HEK293 (cell line): ENCODE data around the gene MCM7.

Experiments used
- CTCF ChIA-PET: fragments of 350-600 bp; formaldehyde crosslinking; extraction: SDS; loops from one replicate; lab custom pipeline; 2021; ENCODE audit warnings: antibody characterized with exemption; lab: Yijun Ruan, JAX
- POLR2A ChIA-PET: fragments of 300-600 bp; formaldehyde crosslinking; extraction: SDS; loops from one replicate; lab custom pipeline; 2020; ENCODE audit warnings: antibody characterized with exemption, inconsistent platforms; lab: Yijun Ruan, JAX
- H3K27ac ChIP-seq: fragments of 200-500 bp; sonication (Bioruptor generic); 2 replicates; pipeline ENCODE4 v1.5.1; 2014; ENCODE audit warnings: low read depth, low read length, control low read depth, inconsistent platforms; ENCODE audit errors: extremely low read depth
- H3K36me3 ChIP-seq, 2 experiments: fragments of 200-500 bp in 1 of 2; sonication (Bioruptor generic) in 1 of 2; 1 replicate in 1 of 2; 2 replicates in 1 of 2; pipeline ENCODE4 v1.5.1; 2014 to 2017; ENCODE audit warnings: inconsistent platforms in 2 of 2, low read length in 2 of 2; ENCODE audit not compliant: control insufficient read depth in 2 of 2, insufficient read depth in 1 of 2
- H3K4me1 ChIP-seq: fragments of 200-500 bp; sonication (Bioruptor generic); 2 replicates; pipeline ENCODE4 v1.5.1; 2014; ENCODE audit warnings: mild to moderate bottlenecking, low read length, inconsistent platforms; ENCODE audit not compliant: control insufficient read depth, insufficient read depth
- H3K4me3 ChIP-seq: 2 replicates; pipeline ENCODE4 v1.5.1; 2011; ENCODE audit warnings: low read depth, mild to moderate bottlenecking, control low read depth, low read length, moderate library complexity
- H3K9me3 ChIP-seq: fragments of 200-500 bp; sonication (Bioruptor generic); 2 replicates; pipeline ENCODE4 v1.5.1; 2014; ENCODE audit warnings: low read depth, low read length, inconsistent platforms; ENCODE audit not compliant: control insufficient read depth, insufficient read depth
- PRDM2 ChIP-seq: fragments of 450-650 bp; formaldehyde crosslinking; IDR thresholded peaks from 2 replicates; pipeline ENCODE4 v1.5.1; 2016; ENCODE audit warnings: missing biosample characterization, missing genetic modification characterization, borderline replicate concordance
- SCRT2 ChIP-seq: fragments of 450-650 bp; formaldehyde crosslinking; IDR thresholded peaks from 2 replicates; pipeline ENCODE4 v1.5.1; 2016; ENCODE audit warnings: missing biosample characterization, missing genetic modification characterization
- ZNF280D ChIP-seq: fragments of 450-650 bp; formaldehyde crosslinking; IDR thresholded peaks from 2 replicates; pipeline ENCODE4 v1.5.1; 2016; ENCODE audit warnings: missing biosample characterization, missing genetic modification characterization
- ZNF302 ChIP-seq: fragments of 450-650 bp; formaldehyde crosslinking; IDR thresholded peaks from 2 replicates; pipeline ENCODE4 v1.5.1; 2016; ENCODE audit warnings: missing biosample characterization, missing genetic modification characterization, low read depth
- ZNF701 ChIP-seq: fragments of 450-650 bp; formaldehyde crosslinking; IDR thresholded peaks from 2 replicates; pipeline ENCODE4 v1.5.1; 2016; ENCODE audit warnings: missing biosample characterization, missing genetic modification characterization
- ZNF707 ChIP-seq: fragments of 450-650 bp; formaldehyde crosslinking; IDR thresholded peaks from 2 replicates; pipeline ENCODE4 v1.5.1; 2016; ENCODE audit warnings: missing biosample characterization, missing genetic modification characterization
- ZSCAN30 ChIP-seq: fragments of 450-650 bp; IDR thresholded peaks from 2 replicates; pipeline ENCODE4 v1.5.1; 2018; ENCODE audit warnings: missing biosample characterization, mild to moderate bottlenecking, missing genetic modification characterization, moderate library complexity

MCM7 gene

GRCh38 chr7:100065452-100066186 lies 35.6 kb downstream of the MCM7 start:
- CTCF ChIA-PET = interaction anchor here (1.0 kb wide), 1 partner anchor 75 kb away, joined by 4 read pairs; no protein-coding TSS in a partner anchor
- Histone ChIP-seq H3K27ac (no peak overlapping the region), H3K36me3 (peaks cover 19 to 33% of the 10 kb centered on the region in 2 experiments)

GRCh38 chr7:100064162-100064561 lies 37.0 kb downstream of the MCM7 start:
- CTCF ChIA-PET = interaction anchor here (1.1 kb wide), 2 partner anchors 11 to 18 kb away, joined by 3 read pairs; no protein-coding TSS in a partner anchor

More at GRCh38 chr7:100065452-100066186, 35.6 kb downstream of the MCM7 start:
- Histone ChIP-seq H3K4me3 (no peak overlapping the region), H3K9me3 (no peaks in the 10 kb centered on the region), H3K4me1 (no peaks in the 10 kb centered on the region)
- POLR2A ChIA-PET = interaction anchor here (0.7 kb wide), 1 partner anchor 522 kb away, joined by 6 read pairs; no protein-coding TSS in a partner anchor
- no peak for TF ChIP-seq ZNF701 (tag by site-specific recombination)
- TF ChIP-seq SCRT2 (tag by site-specific recombination) = peak; percentile 77
- TF ChIP-seq, all 188 proteins: peak for 1

More at GRCh38 chr7:100064162-100064561, 37.0 kb downstream of the MCM7 start:
- POLR2A ChIA-PET = no interaction called here
- Histone ChIP-seq H3K4me3 (no peak overlapping the region), H3K36me3 (peaks cover 27 to 29% of the 10 kb centered on the region in 2 experiments), H3K4me1 (no peaks in the 10 kb centered on the region), H3K27ac (no peak overlapping the region), H3K9me3 (no peaks in the 10 kb centered on the region)
- TF ChIP-seq ZNF701 (tag by site-specific recombination) (no peak), ZNF302 (tag by site-specific recombination) (no peak), ZSCAN30 (no peak), ZNF707 (no peak), ZNF280D (no peak), SCRT2 (tag by site-specific recombination) (no peak), PRDM2 (no peak)
